ENCODE measurements around the gene ECE2.

The ECE2 gene

GRCh38 chr3:184275961-184276910 lies at the start of gene ECE2:
Gene ECE2 (plus strand): TSS chr3:184276022. CDS start chr3:184276154, 132 bp downstream.
- no peak for DNase-seq (ENCODE audit: low spot score)

- DNase-seq (ENCODE audit: low spot score): peak; percentile 67
These were observed 48.3 kb upstream of the ECE2 start for GRCh38 chr3:184227481-184227935.

GRCh38 chr3:184228376-184229137 lies 47.3 kb upstream of the ECE2 start:
- DNase-seq (ENCODE audit: low spot score): no peak

GRCh38 chr3:184229394-184230080 lies 46.3 kb upstream of the ECE2 start, which contains the start of gene VWA5B2:
Gene VWA5B2 (plus strand): TSS chr3:184229585. CDS start chr3:184230529, 944 bp downstream.
- DNase-seq (ENCODE audit: low spot score): no peak

GRCh38 chr3:184230081-184230602 lies 45.7 kb upstream of the ECE2 start:
- DNase-seq (ENCODE audit: low spot score): no peak

- no peak for DNase-seq (ENCODE audit: low spot score)
These were observed 45.0 kb upstream of the ECE2 start for GRCh38 chr3:184230603-184231528.

- DNase-seq (ENCODE audit: low spot score): no peak
These were observed 44.2 kb upstream of the ECE2 start for GRCh38 chr3:184231671-184232070.

- no peak for DNase-seq (ENCODE audit: low spot score)
These were observed 42.5 kb upstream of the ECE2 start for GRCh38 chr3:184233127-184233843.

GRCh38 chr3:184234224-184234623 lies 41.6 kb upstream of the ECE2 start:
- no peak for DNase-seq (ENCODE audit: low spot score)

GRCh38 chr3:184234671-184235380 lies 41.0 kb upstream of the ECE2 start:
- no peak for DNase-seq (ENCODE audit: low spot score)

GRCh38 chr3:184235381-184236032 lies 40.3 kb upstream of the ECE2 start:
- no peak for DNase-seq (ENCODE audit: low spot score)

GRCh38 chr3:184236033-184236410 lies 39.8 kb upstream of the ECE2 start:
- no peak for DNase-seq (ENCODE audit: low spot score)

GRCh38 chr3:184236636-184237035 lies 39.2 kb upstream of the ECE2 start:
- DNase-seq (ENCODE audit: low spot score): no peak

GRCh38 chr3:184237211-184237610 lies 38.6 kb upstream of the ECE2 start:
- DNase-seq (ENCODE audit: low spot score): no peak

- no peak for DNase-seq (ENCODE audit: low spot score)
These were observed 38.0 kb upstream of the ECE2 start for GRCh38 chr3:184237807-184238206.

GRCh38 chr3:184238246-184238818 lies 37.5 kb upstream of the ECE2 start:
- DNase-seq (ENCODE audit: low spot score): no peak

- DNase-seq (ENCODE audit: low spot score): no peak
These were observed 36.6 kb upstream of the ECE2 start for GRCh38 chr3:184239221-184239620.

GRCh38 chr3:184239708-184240107 lies 36.1 kb upstream of the ECE2 start:
- DNase-seq (ENCODE audit: low spot score): no peak

All from hematopoietic multipotent progenitor cell treated with erythropoietin and hydrocortisone succinate and interleukin-3 and kit ligand, for 17 days (in vitro differentiated cells).